GM12891 (cell line): ENCODE data around the gene LRRC10B.

Source experiments
- POLR2A ChIP-seq: IDR thresholded peaks from 2 replicates; pipeline ENCODE4 v1.6.1; 2011; ENCODE audit warnings: low read depth, low read length, control low read depth
- POLR2AphosphoS5 ChIP-seq: IDR thresholded peaks from 2 replicates; pipeline ENCODE4 v1.6.1; 2011; ENCODE audit warnings: low read depth, low read length, control low read depth
- SPI1 ChIP-seq: IDR thresholded peaks from 2 replicates; pipeline ENCODE4 v1.6.1; 2011; ENCODE audit warnings: low read depth, low read length, control low read depth
- TAF1 ChIP-seq: IDR thresholded peaks from 2 replicates; pipeline ENCODE4 v1.6.1; 2011; ENCODE audit warnings: low read depth, low read length, control low read depth

- TF ChIP-seq POLR2A (no peak), TAF1 (no peak), POLR2AphosphoS5 (no peak), SPI1 (no peak)
These were observed 16.5 kb downstream of the LRRC10B start for GRCh38 chr11:61524963-61525587.
